Measurements from ENCODE around the gene ZNF701. TPM values are rescaled to one million over a fixed set of nuclear protein-coding genes. Genes with fewer than 3 reads are reported as not detected.
"Not testable (repeated sequence)": the region's sequence is repeated elsewhere in the genome, so short reads cannot be mapped to it uniquely, and the experiment has no call there.

The ZNF701 gene
- total and polyA plus RNA-seq, 8 donors, result 1.2 to 28.1 (median 5.6) TPM

- Histone ChIP-seq H3K36me3 (peaks cover 42 to 72% (median 67%) of the 10 kb centered on the region in 4 donors), H3K4me3 (no peak overlapping the region), H3K9me3 (peaks cover 0 to 76% (median 33%) of the 10 kb centered on the region in 4 donors), H3K27ac (no peak overlapping the region), H3K4me1 (no peaks in the 10 kb centered on the region), H3K27me3 (no peaks in the 10 kb centered on the region)
- WGBS, 5 donors, result 78 to 82% (median 79%) methylated on average over 8 of the region's 8 CpGs
- TF ChIP-seq POLR2A (IDR thresholded peaks at IDR 0.05) (no peak), POLR2AphosphoS5 (IDR thresholded peaks at IDR 0.05) (no peak), EP300 (IDR thresholded peaks at IDR 0.05) (no peak), CTCF (IDR thresholded peaks at IDR 0.05) (no peak)
- intact Hi-C loops (cut with DNase I; ENCODE audit: low total_unique reads), result no loop called here
- DNase-seq, result no peak
Measured at GRCh38 chr19:52542984-52543664, 27.0 kb upstream of the ZNF701 start.

- 95 to 99% (median 98%) methylated on average over 15 of the region's 15 CpGs for WGBS, 5 donors
- intact Hi-C loops (cut with DNase I; ENCODE audit: low total_unique reads), result no loop called here
- no peak overlapping the region for H3K27ac ChIP-seq
- H3K36me3 ChIP-seq, result peaks cover 50 to 100% (median 92%) of the 10 kb centered on the region in 4 donors
- peaks cover 55 to 100% (median 93%) of the 10 kb centered on the region in 4 donors for H3K9me3 ChIP-seq
- H3K4me3 ChIP-seq, result no peak overlapping the region
- no peaks in the 10 kb centered on the region for H3K27me3 ChIP-seq
- no peak for DNase-seq
- TF ChIP-seq POLR2AphosphoS5 (IDR thresholded peaks at IDR 0.05) (no peak), CTCF (IDR thresholded peaks at IDR 0.05) (no peak), EP300 (IDR thresholded peaks at IDR 0.05) (no peak), POLR2A (IDR thresholded peaks at IDR 0.05) (no peak)
- no peaks in the 10 kb centered on the region for H3K4me1 ChIP-seq
Measured at GRCh38 chr19:52554216-52554971, 15.7 kb upstream of the ZNF701 start.

- Histone ChIP-seq H3K27me3 (no peaks in the 10 kb centered on the region), H3K27ac (no peak overlapping the region), H3K4me3 (no peak overlapping the region), H3K9me3 (peaks cover 65 to 99% (median 93%) of the 10 kb centered on the region in 4 donors), H3K36me3 (peaks cover 35 to 100% (median 90%) of the 10 kb centered on the region in 4 donors), H3K4me1 (no peaks in the 10 kb centered on the region)
- intact Hi-C loops (cut with DNase I; ENCODE audit: low total_unique reads), result no loop called here
- DNase-seq, result no peak
- no peak for TF ChIP-seq POLR2AphosphoS5 (IDR thresholded peaks at IDR 0.05)
- TF ChIP-seq EP300 (IDR thresholded peaks at IDR 0.05), result no peak
- no peak for TF ChIP-seq CTCF (IDR thresholded peaks at IDR 0.05)
- no peak for TF ChIP-seq POLR2A (IDR thresholded peaks at IDR 0.05)
- WGBS, 5 donors, result 97 to 99% (median 98%) methylated on average over 13 to 16 of the region's 16 CpGs
Measured at GRCh38 chr19:52557231-52557995, 12.7 kb upstream of the ZNF701 start.

DNA sequence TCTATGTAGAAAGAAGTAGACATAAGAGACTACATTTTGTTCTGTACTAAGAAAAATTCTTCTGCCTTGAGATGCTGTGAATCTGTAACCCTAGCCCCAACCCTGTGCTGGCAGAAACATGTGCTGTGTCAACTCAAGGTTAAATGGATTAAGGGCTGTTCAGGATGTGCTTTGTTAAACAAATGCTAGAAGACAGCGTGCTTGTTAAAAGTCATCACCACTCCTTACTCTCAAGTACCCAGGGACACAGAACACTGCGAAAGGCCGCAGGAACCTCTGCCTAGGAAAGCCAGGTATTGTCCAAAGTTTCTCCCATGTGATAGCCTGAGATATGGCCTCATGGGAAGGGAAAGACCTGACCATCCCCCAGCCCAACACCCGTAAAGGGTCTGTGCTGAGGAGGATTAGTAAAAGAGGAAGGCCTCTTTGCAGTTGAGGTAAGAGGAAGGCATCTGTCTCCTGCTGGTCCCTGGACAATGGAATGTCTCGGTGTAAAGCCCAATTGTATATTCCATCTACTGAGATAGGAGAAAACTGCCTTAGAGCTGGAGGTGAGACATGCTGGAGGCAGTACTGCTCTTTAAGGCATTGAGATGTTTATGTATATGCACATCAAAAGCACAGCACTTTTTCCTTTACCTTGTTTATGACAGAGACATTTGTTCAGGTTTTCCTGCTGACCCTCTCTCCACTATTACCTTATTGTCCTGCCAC lies 11.2 kb upstream of the ZNF701 start:
- Histone ChIP-seq H3K36me3 (peaks cover 28 to 100% (median 89%) of the 10 kb centered on the region in 4 donors), H3K9me3 (peaks cover 54 to 99% (median 92%) of the 10 kb centered on the region in 4 donors)
- H3K27ac ChIP-seq; H3K27me3 ChIP-seq; H3K4me3 ChIP-seq; intact Hi-C loops (cut with DNase I; ENCODE audit: low total_unique reads); DNase-seq; H3K4me1 ChIP-seq: not testable (repeated sequence)
- 70 to 79% (median 76%) methylated on average over 5 of the region's 5 CpGs for WGBS, 5 donors

DNA sequence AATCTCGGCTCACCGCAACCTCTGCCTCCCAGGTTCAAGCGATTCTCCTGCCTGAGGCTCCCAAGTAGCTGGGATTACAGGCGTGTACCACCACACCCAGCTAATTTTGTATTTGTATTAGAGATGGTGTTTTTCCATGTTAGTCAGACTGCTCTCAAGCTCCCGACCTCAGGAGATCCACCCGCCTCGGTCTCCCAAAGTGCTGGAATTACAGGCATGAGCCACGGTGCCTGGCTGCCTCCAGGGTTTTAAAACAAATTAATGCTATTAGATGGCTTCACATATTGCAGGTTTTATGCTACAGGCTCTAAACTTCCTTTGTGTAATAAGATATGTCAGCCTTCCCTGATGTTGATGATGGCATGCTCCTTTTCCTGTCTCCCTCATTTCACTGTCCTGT lies 8.5 kb upstream of the ZNF701 start:
- peaks cover 12 to 86% (median 73%) of the 10 kb centered on the region in 4 donors for H3K36me3 ChIP-seq
- H3K4me1 ChIP-seq; H3K27ac ChIP-seq; H3K4me3 ChIP-seq; intact Hi-C loops (cut with DNase I; ENCODE audit: low total_unique reads); DNase-seq; H3K27me3 ChIP-seq: not testable (repeated sequence)
- 95 to 99% (median 97%) methylated on average over 8 of the region's 8 CpGs for WGBS, 5 donors
- H3K9me3 ChIP-seq, result peaks cover 35 to 99% (median 82%) of the 10 kb centered on the region in 4 donors

Data from stomach (tissue), 9 donors.